BJ (cell line): ENCODE data around the gene AMOT. TPM values are rescaled to one million over a fixed set of nuclear protein-coding genes. Genes with fewer than 3 reads are reported as not detected.

Experiments used
- CTCF ChIA-PET: fragments of 350-600 bp; formaldehyde crosslinking; extraction: SDS; loops from one replicate; lab custom pipeline; 2021; ENCODE audit warnings: antibody characterized with exemption, inconsistent platforms; lab: Yijun Ruan, JAX
- POLR2A ChIA-PET: fragments of 300-600 bp; sonication (Branson Sonifier 250); formaldehyde crosslinking; extraction: SDS; loops from one replicate; lab custom pipeline; 2021; ENCODE audit warnings: antibody characterized with exemption; lab: Charles Lee
- DNase-seq: peaks from one replicate; pipeline ENCODE4 v3.0.0-alpha.2; 2011; ENCODE audit warnings: low read depth
- H3K27me3 ChIP-seq: 2 replicates; pipeline ENCODE4 v1.6.0; 2011; ENCODE audit warnings: low read length; ENCODE audit not compliant: control insufficient read depth, insufficient read depth
- H3K36me3 ChIP-seq: 2 replicates; pipeline ENCODE4 v1.5.1; 2011; ENCODE audit warnings: low read length; ENCODE audit not compliant: control insufficient read depth, insufficient read depth
- H3K4me3 ChIP-seq: 2 replicates; pipeline ENCODE4 v1.5.1; 2011; ENCODE audit warnings: low read depth, mild to moderate bottlenecking, control low read depth, low read length
- polyA plus RNA-seq: library from polyadenylated mRNA; depleted of rRNA; stranded (reverse); fragments of >200 nt; gene quantifications from 2 replicates; pipeline ENCODE4 v1.2.3, GENCODE V29; 2011
- TF ChIP-seq, protein P1 (sequence below): IDR thresholded peaks from 2 replicates; pipeline ENCODE4 v1.5.1; 2011; ENCODE audit warnings: low read depth, mild to moderate bottlenecking, control low read depth, inconsistent platforms, low read length, moderate library complexity; ENCODE audit not compliant: insufficient read depth

Gene AMOT
- polyA plus RNA-seq, 1 experiment, result 1.7 TPM

DNA sequence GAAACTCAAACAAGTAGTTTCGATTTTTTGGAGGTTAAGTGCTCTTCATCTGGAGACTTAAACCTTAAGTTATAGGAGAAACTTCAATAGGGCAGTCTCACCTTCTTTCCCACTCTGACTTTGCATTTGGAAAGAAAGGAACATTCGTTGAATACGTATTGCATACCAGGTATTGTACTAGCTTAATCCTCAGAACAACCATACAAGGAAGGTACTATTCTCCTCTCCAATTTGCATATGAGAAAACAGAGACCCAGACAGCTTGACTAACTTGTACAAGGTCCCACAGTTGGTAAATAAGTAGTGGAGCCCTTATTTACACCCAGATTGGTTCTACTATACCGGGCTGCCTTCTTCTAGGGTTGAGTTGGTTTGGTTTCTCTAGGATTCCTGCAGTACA lies 32.6 kb downstream of the AMOT start:
- TF ChIP-seq, protein P1, sequence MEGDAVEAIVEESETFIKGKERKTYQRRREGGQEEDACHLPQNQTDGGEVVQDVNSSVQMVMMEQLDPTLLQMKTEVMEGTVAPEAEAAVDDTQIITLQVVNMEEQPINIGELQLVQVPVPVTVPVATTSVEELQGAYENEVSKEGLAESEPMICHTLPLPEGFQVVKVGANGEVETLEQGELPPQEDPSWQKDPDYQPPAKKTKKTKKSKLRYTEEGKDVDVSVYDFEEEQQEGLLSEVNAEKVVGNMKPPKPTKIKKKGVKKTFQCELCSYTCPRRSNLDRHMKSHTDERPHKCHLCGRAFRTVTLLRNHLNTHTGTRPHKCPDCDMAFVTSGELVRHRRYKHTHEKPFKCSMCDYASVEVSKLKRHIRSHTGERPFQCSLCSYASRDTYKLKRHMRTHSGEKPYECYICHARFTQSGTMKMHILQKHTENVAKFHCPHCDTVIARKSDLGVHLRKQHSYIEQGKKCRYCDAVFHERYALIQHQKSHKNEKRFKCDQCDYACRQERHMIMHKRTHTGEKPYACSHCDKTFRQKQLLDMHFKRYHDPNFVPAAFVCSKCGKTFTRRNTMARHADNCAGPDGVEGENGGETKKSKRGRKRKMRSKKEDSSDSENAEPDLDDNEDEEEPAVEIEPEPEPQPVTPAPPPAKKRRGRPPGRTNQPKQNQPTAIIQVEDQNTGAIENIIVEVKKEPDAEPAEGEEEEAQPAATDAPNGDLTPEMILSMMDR, result no peak
- CTCF ChIA-PET, result no interaction called here
- POLR2A ChIA-PET, result no interaction called here
- no peaks in the 10 kb centered on the region for H3K36me3 ChIP-seq
- H3K4me3 ChIP-seq, result no peak overlapping the region
- H3K27me3 ChIP-seq, result no peaks in the 10 kb centered on the region
- no peak for DNase-seq

DNA sequence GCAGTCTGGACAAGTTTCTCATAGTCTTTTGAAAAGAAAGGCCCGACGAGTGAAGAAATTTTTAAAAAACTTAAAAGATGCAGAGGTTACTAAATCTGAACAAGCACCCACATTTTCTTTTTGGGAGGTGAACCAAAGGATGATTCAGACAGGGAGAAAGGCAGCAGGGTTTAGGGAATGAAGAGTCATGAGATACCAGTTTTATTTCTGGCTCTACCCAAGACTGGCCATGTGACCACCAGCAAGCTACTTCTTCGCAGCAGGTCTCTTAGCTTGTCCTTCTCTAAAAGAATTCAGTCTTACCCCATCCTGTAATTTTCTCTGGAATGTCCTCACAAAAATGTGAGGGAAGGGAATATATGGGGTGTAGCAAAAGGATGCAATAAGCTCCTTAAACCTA lies 37.6 kb downstream of the AMOT start:
- ChIA-PET POLR2A (no interaction called here), CTCF (no interaction called here)
- Histone ChIP-seq H3K36me3 (no peaks in the 10 kb centered on the region), H3K4me3 (no peak overlapping the region), H3K27me3 (no peaks in the 10 kb centered on the region)
- TF ChIP-seq, protein P1, result no peak
- DNase-seq, result no peak

DNA sequence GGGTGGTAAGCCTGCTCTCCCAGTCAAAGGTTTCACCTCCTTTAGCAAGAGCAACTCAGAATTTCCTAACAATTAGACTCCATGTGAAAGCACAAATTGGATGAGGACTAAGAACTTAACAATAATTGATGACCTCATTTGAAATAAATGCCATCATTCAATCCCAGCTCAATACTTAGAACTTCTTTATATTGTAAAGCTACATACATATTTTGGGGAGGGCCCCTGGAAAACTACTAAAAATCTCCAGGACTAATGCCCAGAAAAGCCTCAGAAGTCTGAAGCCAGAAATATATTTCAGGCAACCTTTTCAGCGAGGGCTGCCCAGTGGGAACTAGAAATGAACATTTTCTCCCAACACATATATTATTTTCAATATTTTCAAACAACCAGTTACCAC lies 38.1 kb downstream of the AMOT start:
- CTCF ChIA-PET, result no interaction called here
- DNase-seq, result no peak
- Histone ChIP-seq H3K36me3 (no peaks in the 10 kb centered on the region), H3K4me3 (no peak overlapping the region), H3K27me3 (no peaks in the 10 kb centered on the region)
- POLR2A ChIA-PET, result no interaction called here
- TF ChIP-seq, protein P1, result no peak

DNA sequence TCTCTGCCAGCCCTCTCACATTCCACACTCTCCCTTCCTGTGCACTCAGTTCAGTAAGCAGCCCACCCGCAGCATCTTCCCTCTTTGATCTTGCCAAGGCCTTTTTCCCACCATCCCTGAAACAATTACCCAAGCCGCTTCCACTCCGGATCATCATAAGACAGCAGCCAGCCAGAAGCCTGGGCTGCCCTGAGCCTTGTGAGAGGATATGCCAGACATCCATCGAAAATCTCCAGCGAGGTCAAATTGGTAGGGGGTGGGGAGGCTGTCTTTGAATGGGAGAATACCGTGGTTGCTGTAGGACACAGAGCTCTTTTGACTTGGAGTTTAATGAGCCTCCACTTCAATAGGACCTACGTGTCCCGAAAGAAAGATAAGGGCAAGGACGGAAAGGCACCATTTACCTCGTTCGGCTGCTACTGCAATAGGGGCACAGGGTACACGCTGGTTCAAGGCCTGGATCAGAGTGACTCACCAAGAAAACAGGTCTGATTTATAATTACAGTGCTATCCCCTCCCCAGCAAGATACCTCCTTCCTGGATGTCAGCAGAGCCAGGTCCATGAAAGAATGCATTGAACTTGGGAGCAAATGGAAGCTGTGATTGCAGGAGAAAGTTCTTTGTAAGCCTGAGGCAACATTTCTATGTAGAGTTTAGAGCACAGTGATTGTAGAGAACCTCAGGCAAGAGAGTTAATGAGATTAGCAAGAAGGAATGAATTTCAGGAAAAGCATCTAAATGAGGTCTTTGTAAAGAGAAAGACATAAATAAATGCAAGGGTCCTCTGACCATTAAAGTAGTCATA lies 39.5 kb downstream of the AMOT start:
- Histone ChIP-seq H3K4me3 (no peak overlapping the region), H3K27me3 (no peaks in the 10 kb centered on the region), H3K36me3 (no peaks in the 10 kb centered on the region)
- CTCF ChIA-PET, result no interaction called here
- POLR2A ChIA-PET, result no interaction called here
- DNase-seq, result no peak
- TF ChIP-seq, protein P1, result no peak

DNA sequence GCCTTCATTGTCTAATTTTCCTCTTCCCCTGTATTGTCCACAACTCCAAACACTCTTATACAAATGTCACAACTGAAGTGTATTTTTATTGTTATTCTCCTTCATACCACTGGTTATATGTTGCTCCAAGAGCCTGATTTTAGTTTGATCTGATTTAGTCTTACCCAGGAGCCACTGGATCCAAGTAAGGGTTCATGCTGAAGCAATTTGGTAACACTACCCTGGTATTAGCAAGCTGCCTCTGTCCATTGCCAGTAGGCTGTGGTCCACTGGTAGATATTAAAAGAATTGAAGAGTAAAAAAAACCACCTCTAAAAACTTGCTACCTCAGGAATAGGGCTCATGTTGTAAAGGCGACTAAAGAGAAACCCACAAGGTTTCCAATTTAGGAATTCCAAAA lies 41.2 kb downstream of the AMOT start:
- CTCF ChIA-PET, result no interaction called here
- TF ChIP-seq, protein P1, result no peak
- POLR2A ChIA-PET, result no interaction called here

More for the DNA sequence above, 41.2 kb downstream of the AMOT start:
- no peaks in the 10 kb centered on the region for H3K36me3 ChIP-seq
- no peak overlapping the region for H3K4me3 ChIP-seq
- no peak for DNase-seq
- no peaks in the 10 kb centered on the region for H3K27me3 ChIP-seq
